ENCODE data around the gene CYB5D1.

The CYB5D1 gene

DNA sequence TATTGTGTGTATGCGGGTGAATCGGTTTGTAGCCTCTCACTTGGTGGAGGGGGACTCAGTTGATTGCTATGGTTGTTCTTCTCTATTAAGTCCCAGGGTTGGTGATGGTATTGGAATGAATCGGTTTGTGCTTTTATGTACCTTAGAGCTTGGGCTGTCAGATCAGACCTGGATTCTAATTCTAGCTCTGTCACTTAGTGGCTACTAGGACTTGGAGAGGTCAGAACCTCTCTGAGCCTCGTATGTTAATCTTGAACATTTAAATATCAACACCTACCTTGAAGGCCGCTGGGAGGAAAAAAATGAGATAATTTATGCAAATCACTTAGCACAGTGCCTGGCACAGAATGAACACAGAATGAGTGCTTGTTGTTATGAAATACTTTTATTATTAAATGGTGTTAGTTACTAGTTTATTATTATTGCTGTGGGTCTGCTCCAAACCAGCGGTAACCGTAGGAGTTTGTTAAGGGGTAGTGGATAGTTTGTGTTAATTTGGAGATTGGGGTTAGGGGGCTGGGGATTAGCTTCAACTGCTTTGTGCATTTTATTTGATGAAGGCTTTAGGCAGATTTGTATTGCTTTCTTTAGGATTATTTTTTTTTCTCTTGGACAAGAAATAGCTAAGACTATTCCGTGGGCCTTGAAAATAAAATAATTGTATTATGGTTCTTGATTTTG, 20.3 kb upstream of the CYB5D1 start:
- TF ChIP-seq, protein P1, sequence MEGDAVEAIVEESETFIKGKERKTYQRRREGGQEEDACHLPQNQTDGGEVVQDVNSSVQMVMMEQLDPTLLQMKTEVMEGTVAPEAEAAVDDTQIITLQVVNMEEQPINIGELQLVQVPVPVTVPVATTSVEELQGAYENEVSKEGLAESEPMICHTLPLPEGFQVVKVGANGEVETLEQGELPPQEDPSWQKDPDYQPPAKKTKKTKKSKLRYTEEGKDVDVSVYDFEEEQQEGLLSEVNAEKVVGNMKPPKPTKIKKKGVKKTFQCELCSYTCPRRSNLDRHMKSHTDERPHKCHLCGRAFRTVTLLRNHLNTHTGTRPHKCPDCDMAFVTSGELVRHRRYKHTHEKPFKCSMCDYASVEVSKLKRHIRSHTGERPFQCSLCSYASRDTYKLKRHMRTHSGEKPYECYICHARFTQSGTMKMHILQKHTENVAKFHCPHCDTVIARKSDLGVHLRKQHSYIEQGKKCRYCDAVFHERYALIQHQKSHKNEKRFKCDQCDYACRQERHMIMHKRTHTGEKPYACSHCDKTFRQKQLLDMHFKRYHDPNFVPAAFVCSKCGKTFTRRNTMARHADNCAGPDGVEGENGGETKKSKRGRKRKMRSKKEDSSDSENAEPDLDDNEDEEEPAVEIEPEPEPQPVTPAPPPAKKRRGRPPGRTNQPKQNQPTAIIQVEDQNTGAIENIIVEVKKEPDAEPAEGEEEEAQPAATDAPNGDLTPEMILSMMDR (IDR thresholded peaks at IDR 0.05; ENCODE audit: low read depth, low read length, missing control alignments): no peak
- H3K4me3 ChIP-seq (ENCODE audit: low read depth, low read length): peak overlapping the region; percentile 74
- in situ Hi-C loops (cut with HindIII; ENCODE audit: low sequenced_read_pairs): no loop called here
- DNase-seq (ENCODE audit: low read depth): no peak

DNA sequence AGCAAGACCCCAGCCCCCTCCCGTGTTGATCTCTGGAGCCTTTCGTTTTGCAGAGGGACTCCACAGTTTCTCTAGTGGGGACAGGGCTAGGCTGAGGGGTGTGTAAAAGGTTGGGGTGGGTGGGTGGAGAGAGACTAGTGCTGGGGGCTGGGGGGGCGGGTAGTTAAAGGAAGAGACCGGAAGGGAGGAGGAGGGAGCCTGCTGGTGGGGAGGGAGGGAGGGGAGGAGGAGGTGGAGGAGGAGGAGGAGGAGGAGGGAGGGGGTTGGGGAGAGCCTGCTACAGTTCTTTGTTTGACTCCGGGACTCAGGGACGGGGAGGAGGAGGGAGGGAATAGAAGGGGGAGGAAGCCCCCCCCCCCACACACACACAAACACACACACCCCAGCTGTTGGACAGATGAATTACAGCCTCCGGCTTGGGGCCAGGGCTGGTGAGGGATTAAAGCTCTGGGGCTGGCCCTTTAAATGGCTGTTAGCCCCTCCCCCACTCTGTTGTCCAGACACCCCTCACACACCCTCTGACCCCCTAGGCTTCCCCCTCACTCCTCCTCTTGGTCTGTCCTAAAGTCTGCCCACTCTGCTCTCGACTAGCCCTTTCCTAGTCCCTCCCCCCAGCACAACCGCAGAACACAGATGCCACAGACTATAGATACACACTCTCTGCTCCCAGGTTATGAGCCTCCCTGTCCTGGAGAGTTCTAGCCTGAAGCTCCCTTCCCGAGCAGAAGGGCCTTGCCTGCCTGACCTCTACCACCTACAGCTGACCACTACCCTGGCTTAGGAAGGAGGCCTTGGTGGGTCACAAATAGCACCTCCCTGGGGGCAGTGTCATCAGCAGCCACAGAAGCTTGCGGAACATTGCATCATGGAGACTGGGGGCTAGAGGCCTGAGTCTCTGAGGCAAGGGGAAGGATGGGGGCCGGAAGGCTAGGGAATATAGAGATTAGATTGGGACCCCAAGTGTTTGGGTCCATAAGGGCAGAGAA, 19.4 kb upstream of the CYB5D1 start:
- TF ChIP-seq, protein P1 (IDR thresholded peaks at IDR 0.05; ENCODE audit: low read depth, low read length, missing control alignments): no peak
- in situ Hi-C loops (cut with HindIII; ENCODE audit: low sequenced_read_pairs): no loop called here
- no peak for DNase-seq (ENCODE audit: low read depth)
- peak overlapping the region; percentile 74 for H3K4me3 ChIP-seq (ENCODE audit: low read depth, low read length)

DNA sequence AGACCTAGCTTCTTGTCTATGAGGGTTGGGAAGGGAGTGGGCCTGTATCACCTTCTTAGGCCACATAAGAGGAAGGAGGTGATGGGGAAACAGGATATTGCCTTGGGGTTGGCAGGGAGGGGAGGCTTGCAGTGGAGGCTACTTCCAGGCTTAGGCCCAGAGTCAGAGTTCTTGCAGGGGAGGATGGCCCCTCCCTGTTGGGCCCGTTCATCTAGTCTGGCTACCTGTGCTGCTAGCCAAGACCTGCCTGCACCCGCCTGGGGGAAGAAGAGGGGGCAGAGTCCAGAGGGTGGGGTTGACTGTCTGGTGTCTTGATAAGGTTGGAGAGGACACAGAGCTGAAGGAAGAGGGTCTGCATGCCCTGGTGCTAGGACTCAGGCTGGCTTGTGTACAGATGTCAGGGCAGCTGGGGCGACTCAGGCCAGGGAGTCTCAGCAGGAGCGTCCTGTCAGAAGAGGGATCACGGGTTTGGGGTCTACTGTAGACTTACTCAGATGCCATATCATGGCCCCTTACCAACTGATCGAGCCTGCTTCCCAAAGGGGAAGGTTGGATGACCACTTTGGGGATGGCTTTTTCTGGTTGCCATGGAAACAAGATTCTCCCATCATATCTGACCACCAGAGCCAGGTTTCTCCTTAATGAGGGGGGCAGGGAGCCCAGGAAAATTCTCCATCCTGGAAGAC, 18.5 kb upstream of the CYB5D1 start:
- in situ Hi-C loops (cut with HindIII; ENCODE audit: low sequenced_read_pairs): no loop called here
- peak overlapping the region; percentile 74 for H3K4me3 ChIP-seq (ENCODE audit: low read depth, low read length)
- no peak for DNase-seq (ENCODE audit: low read depth)
- TF ChIP-seq, protein P1 (IDR thresholded peaks at IDR 0.05; ENCODE audit: low read depth, low read length, missing control alignments): no peak

DNA sequence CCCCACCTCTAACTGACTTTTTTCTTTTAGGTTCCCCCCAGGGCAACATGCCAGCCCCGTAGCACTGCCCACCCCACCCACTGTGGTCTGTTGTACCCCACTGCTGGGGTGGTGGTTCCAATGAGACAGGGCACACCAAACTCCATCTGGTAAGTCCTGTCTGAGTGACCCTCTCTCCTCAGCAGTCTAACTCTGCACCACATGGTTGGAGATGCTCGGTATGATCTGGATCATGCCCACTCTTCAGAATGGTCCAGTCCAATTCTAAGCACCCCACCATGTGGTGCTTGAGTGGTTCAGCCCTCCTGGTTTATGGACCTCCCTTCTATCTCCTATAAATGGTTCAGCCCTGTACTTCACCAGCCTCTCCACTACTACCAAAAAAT, 17.9 kb upstream of the CYB5D1 start:
- in situ Hi-C loops (cut with HindIII; ENCODE audit: low sequenced_read_pairs): no loop called here
- H3K4me3 ChIP-seq (ENCODE audit: low read depth, low read length): no peak overlapping the region
- no peak for DNase-seq (ENCODE audit: low read depth)
- TF ChIP-seq, protein P1 (IDR thresholded peaks at IDR 0.05; ENCODE audit: low read depth, low read length, missing control alignments): no peak

DNA sequence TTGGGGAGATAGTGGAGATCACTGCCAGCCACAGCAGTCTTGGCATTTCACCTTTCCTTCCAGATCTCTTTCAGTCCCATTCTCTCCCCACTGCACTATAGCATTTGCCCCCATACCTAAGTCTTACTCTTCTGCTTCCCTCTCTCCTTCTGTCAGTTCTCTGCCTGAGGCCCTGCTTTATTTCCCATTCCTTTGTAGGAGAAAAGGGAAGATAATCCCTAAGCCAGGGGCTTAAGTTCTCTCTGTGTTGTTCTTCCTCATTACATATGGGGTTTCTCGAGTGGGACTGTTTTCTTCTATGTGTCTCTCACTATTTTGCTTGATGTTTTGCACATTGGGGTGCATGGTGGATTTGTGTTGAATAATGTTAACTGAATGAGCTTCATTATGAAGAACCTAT, 17.4 kb upstream of the CYB5D1 start:
- no peak for DNase-seq (ENCODE audit: low read depth)
- in situ Hi-C loops (cut with HindIII; ENCODE audit: low sequenced_read_pairs): no loop called here
- TF ChIP-seq, protein P1 (IDR thresholded peaks at IDR 0.05; ENCODE audit: low read depth, low read length, missing control alignments): no peak
- no peak overlapping the region for H3K4me3 ChIP-seq (ENCODE audit: low read depth, low read length)

DNA sequence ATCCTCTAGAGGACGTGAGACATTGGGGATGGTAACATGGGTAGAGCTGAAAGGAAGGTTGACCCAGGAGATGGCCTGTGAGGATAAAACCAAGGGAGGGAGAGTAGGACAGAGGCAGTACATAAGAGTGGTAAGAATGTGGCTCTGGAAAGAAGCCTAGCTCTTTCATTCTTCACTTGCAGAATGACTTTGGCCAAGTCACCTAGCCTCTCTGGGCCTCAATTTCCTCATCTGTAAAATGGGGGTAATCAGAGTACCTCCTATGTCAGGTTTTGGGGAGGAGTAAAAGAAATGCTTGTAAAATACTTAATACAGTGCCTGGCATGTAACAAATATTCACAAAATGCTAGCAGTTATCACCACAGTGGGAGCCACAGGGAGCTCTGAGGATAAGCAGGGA, 16.9 kb upstream of the CYB5D1 start:
- TF ChIP-seq, protein P1 (IDR thresholded peaks at IDR 0.05; ENCODE audit: low read depth, low read length, missing control alignments): no peak
- DNase-seq (ENCODE audit: low read depth): no peak
- in situ Hi-C loops (cut with HindIII; ENCODE audit: low sequenced_read_pairs): no loop called here
- peak overlapping the region; percentile 70 for H3K4me3 ChIP-seq (ENCODE audit: low read depth, low read length)
